ENCODE measurements around the gene KDELR1. TPM values are rescaled to one million over a fixed set of nuclear protein-coding genes. Genes with fewer than 3 reads are reported as not detected.

Gene KDELR1
- 34.7 and 35.4 TPM in 2 replicates for total RNA-seq

GRCh38 chr19:48391100-48392005 lies at the start of gene KDELR1:
KDELR1 (minus strand) TSS chr19:48391551; CDS start chr19:48391358, 193 bp downstream.

GRCh38 chr19:48393559-48394330 lies 2.4 kb upstream of the KDELR1 start, which contains the start of gene GRIN2D:
GRIN2D (plus strand) TSS chr19:48393668; CDS start chr19:48398393, 4,725 bp downstream.

GRCh38 chr19:48363810-48364597 lies 27.3 kb downstream of the KDELR1 start, which contains the start of the genes SYNGR4 and TMEM143:
SYNGR4 (plus strand) TSS chr19:48364367; CDS start chr19:48365843, 1,476 bp downstream.
TMEM143 (minus strand) TSS chr19:48363940; CDS start chr19:48363920, 20 bp downstream.

Other genes with a start within 250 kb of the KDELR1 start
- gene LIG1, start 221.2 kb downstream of the KDELR1 start, total RNA-seq: 17.9 and 18.7 TPM in 2 replicates
- 2.3 and 2.9 TPM in 2 replicates for gene ZSWIM9, start 220.9 kb downstream of the KDELR1 start, total RNA-seq
- 62.0 and 103 TPM in 2 replicates for gene CARD8, start 135.6 kb downstream of the KDELR1 start, total RNA-seq
- 0.26 and 0.76 TPM in 2 replicates for gene ZNF114, start 121.5 kb downstream of the KDELR1 start, total RNA-seq
- 0.60 and 6.3 TPM in 2 replicates for gene EMP3, start 66.0 kb downstream of the KDELR1 start, total RNA-seq
- 1.7 and 2.7 TPM in 2 replicates for gene TMEM143, start 27.6 kb downstream of the KDELR1 start, total RNA-seq
- gene SYNGR4, start 27.2 kb downstream of the KDELR1 start, total RNA-seq: not detected in 2 replicates
- gene GRIN2D, start 2.1 kb upstream of the KDELR1 start, total RNA-seq: 0.26 and 0.33 TPM in 2 replicates
- 14.7 and 24.4 TPM in 2 replicates for gene GRWD1, start 54.4 kb upstream of the KDELR1 start, total RNA-seq
- 0.11 and 0.26 TPM in 2 replicates for gene KCNJ14, start 64.0 kb upstream of the KDELR1 start, total RNA-seq
- gene CYTH2, start 77.8 kb upstream of the KDELR1 start, total RNA-seq: 54.6 and 64.6 TPM in 2 replicates
- gene LMTK3, start 120.3 kb upstream of the KDELR1 start, total RNA-seq: under 0.01 TPM in 1 of 2 replicates, not detected in the other
- gene SULT2B1, start 160.6 kb upstream of the KDELR1 start, total RNA-seq: 0.11 TPM in 1 of 2 replicates, not detected in the other
- not detected in 2 replicates for gene SPACA4, start 215.2 kb upstream of the KDELR1 start, total RNA-seq
- 0.22 and 0.60 TPM in 2 replicates for gene FAM83E, start 223.5 kb upstream of the KDELR1 start, total RNA-seq
- 2,542 and 4,069 TPM in 2 replicates for gene RPL18, start 227.6 kb upstream of the KDELR1 start, total RNA-seq
- gene SPHK2, start 228.0 kb upstream of the KDELR1 start, total RNA-seq: 4.0 and 4.9 TPM in 2 replicates
- gene DBP, start 245.8 kb upstream of the KDELR1 start, total RNA-seq: 1.9 and 2.1 TPM in 2 replicates

Data from dermis lymphatic vessel endothelial cell (primary cell).